ENCODE results near the gene FAM114A2.

DNA sequence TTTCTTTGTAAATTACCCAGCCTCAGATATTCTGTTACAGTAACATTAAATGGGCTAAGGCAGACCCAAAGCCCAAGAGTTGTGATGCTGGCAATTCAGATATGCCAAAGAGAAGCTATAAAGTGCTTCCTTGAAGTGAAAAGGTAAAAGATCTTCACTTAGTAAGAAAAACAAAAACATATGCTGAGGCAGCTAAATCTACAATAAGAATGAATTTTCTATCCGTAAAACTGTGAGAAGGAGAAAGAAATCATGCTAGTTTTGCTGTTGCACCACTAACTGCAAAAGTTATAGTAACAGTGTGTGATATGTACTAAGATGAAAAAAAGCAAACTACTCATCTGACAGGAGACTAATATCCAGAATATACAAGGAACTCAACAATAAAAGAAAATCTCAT lies 39.9 kb downstream of the FAM114A2 start:
- TF ChIP-seq CTCF (IDR thresholded peaks at IDR 0.05 in 2 of 3, conservative IDR thresholded peaks at IDR 0.05 in 1 of 3; ENCODE audit: borderline replicate concordance in 1 of 3, insufficient read depth in 1 of 3, low read depth in 2 of 3, low read length in 2 of 3) (no peak), EZH2phosphoT487 (IDR thresholded peaks at IDR 0.05; ENCODE audit: borderline replicate concordance) (no peak)
